GM18867 (cell line): ENCODE results near the gene CORT.
"Not testable (repeated sequence)": the region's sequence is repeated elsewhere in the genome, so short reads cannot be mapped to it uniquely, and the experiment has no call there.

Source experiments
- ATAC-seq: cut with Tn5 transposase; IDR thresholded peaks from one replicate; pipeline ENCODE4 v1.9.1; 2021; ENCODE audit warnings: mild to moderate bottlenecking, moderate library complexity; ENCODE audit not compliant: unreplicated experiment

Gene CORT

DNA sequence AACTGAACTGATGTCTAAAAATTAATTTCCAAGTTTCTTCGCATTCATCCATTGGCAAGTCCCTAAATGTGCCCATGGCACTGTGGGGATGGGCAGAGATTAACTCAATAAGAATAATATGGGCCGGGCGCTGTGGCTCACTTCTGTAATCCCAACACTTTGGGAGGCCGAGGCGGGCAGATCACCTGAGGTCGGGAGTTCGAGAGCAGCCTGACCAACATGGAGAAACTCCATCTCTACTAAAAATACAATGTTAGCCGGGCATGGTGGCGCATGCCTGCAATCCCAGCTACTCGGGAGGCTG, 24.4 kb downstream of the CORT start:
- ATAC-seq: not testable (repeated sequence)

DNA sequence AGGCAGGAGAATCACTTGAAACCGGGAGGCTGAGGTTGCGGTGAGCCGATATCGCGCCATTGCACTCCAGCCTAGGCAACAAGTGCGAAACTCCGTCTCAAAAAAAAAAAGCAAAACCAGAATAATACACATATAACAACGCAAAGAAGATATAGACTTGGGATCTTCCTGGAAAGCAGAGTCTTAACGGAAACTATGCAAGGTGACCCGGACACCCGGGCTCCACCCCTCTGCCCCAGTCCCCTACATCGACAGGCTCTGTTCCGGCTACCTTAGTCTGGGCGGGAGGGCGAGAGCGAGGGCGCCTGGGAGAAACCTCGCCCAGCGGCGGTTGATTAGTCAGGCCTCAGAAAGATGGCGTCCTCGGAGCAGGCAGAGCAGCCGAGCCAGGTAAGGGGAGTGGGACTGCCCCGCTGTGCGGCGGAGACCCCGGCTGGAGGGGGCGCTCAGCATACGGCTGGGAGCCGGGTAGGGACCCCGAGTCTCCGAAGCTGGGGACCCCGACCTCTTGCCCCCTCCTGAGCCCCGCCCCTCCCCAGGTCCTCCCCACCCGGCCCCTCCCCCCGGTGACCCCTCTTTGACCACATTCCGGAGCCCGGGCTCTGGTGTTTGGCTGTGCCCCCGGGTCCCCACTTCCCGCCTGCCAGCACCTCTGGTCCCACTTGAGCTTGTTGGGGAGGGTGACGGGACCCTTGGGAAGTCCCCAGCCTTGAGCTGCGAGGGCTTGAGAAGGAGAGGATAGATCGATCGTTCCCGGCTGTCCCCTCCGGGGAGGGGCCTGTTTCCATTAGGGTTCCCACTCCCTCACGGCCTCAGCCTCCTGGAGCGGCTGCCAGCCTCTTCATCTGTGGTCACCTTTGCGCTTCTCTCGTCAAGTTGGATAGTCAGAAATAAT, 25.0 kb downstream of the CORT start, which contains the start of gene PEX14:
PEX14 (plus strand) TSS at position 338 of the 895 bp plus-strand sequence; CDS start at position 355, 17 bp downstream.
- ATAC-seq: peak; percentile 62

DNA sequence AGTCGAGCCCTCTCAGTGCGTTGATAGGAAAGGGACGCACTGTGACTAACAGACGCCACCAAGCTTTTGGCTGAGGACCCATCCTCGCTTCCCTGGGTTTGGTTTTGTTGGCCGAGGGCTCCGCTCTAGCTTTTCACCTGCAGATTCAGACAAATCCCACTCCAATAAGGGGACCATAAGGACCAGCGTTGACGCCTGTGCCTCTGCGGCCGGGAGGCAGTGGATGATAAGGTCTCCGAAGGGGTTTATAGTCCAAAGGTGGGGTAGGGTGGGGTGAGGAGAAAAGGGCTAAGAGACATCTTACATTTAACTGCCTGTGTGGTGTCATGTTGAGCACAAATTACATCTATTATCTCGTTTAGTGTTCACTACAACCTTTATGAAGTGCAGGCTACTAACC, 25.7 kb downstream of the CORT start:
- no peak for ATAC-seq

DNA sequence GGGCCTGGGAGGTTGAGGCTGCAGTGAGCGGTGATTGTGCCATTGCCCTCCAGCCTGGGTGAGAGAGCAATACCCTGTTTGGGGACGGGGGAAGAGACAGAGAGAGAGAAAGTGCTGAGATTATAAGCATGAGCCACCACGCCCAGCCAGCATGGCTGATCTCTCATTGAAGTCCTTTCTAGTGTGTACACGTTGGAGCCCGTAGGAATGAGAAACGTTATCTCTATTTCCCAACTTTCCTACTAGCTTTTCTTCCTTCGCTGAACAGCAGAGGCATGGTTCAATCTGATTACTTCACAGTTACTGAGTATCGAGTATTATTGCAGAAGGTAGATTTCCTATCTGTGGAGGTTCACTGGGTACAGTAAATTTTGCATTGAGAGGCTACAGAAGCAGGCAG, 29.5 kb downstream of the CORT start:
- ATAC-seq: no peak

DNA sequence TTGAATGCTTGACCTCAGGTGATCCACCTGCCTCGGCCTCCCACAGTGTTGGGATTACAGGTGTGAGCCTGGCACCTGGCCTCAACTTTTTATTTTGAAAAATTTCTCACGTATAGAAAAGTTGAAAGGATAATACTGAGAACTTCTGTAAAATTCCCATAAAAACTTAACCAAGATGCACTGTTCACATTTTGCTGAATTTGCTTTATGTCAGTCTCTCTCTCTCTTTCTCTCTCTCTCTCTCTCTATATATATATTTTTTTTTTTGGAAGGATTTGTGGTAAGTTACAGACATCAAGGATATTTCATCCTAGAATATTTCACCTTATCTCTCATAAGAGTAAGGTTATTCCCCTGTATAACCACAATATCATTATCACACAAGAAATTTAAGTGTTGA, 30.8 kb downstream of the CORT start:
- no peak for ATAC-seq

DNA sequence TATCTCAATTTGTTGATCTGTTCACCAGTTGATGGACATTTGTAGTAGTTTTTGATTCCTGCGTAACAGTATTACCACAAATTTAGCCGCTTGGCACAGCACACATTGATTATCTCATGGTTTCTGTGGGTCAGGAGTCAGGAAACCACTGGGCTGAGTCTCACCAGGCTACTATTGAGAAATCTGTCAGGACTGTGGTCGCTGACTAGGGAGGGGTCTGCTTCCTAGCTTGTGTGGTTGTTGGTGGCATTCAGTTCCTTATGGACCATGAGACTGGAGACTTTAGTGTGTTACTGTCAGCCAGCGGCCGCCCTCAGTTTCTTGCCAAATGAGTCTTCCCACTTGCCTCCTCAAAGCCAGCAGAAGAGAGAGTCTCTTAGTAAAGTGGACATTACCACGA, 34.7 kb downstream of the CORT start:
- ATAC-seq: no peak

DNA sequence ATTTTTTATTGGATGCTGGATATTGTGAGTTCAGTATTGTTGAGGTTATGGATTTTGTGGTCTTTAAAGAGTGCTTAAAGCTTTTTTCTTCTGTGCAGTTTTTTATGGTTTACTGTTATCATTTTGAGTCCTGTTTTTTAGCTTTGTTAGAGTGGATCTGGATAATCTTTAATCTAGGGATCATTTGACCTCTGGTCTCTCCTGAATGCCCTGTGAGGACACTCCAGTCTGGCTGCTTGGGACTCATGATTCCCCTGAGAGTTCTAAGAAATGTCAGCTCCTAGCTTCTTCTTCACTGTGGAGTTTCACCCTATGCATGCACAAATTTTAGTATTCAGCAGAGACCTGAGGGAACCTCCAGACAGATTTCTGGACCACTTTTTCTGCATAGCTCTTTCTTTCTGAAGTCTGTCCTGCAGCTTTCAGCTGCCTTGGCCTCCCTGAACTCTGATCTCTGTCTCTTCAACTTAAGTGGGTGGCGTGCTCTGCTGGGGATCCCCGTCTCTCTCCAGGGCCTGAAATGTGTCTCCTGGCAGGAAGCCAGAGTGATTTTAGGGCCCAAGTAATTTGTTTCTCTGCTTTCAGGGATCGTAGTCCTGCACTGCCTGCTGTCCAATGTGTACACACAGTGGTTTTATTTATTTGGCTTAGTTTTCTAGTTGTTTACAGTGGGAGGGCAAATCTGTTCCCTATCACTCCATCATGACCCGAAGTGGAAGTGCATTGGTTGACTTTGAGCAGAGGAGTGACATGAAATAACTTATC, 39.6 kb downstream of the CORT start:
- no peak for ATAC-seq

DNA sequence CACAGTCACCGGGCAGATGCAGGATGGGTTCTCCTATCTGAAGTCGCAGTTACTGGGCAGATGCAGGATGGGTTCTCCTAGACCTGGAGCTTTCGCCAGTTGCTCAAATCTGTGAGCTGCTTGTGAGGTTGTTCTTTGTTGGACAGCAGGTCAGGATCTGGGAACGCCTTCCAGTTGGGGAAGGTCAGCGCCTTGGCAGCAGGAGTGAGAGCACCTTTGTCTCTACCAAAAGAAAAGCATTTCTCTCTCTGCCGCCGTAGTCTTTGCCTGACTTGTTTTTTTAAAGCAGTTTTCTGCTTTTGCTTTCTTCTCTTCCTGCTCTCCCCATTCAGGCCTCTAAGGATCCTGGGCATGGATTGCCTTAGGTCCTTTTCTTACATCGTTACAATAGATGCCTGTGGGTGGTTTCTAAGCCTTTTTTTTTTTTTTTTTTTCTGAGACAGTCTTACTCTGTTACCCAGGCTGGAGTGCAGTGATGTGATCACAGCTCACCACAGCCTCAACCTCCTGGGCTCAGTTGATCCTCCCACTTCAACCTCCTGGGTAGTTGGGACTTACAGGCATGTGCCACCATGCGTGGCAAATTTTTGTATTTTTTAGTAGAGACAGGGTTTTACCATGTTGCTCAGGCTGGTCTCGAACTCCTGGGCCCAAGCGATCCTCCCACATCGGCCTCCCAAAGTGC, 40.6 kb downstream of the CORT start:
- no peak for ATAC-seq

DNA sequence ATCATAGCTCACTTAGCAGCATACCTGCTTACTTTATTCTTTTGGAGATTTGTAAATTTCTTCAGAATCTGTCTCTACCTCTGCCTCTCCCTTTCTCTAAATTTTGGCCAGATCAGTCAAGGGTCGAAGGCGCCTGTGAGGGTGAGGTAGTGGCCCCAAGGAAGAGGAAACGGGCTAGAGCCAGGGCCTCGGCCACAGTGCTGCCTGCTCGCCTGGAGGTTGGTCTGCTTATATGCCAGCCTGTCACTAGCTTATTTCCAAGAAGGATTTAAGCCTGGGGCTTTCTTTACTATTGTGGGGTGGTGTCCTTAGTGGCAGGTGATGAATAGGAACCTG, 44.6 kb downstream of the CORT start:
- ATAC-seq: no peak

DNA sequence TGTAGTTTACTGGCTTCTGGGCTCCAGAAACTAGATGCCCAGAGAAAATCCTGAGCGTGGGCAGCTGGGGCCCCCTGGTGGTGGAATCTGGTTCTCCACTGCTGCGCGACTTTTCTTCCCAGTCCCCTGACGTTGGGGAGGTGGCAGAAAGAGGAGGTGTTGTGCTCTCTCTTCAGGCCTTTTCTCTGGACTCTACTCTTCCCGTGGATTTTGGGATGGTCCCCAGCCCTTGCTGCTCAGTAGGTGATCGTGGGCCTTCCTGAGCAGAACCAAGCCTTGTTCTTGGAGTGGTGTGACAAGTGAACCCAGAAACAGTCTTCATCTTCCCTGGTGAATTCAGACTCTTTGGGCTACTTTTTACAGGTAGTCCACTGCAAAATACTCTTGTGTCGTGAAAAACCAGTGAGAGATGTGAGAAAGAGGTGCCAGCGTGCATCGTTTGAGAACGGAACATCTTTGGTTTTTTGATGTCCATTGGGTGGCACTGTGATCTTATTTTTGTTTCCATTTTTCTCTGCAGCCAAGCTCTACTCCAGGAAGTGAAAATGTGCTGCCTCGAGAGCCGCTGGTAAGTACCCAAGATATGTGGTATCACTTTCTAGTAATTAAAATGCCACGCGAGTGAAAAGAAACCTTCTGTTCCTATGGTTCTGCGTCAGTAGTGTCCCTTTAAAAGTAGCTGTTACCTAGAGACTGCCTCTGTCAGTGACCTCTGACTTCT, 45.1 kb downstream of the CORT start:
- peak; percentile 74 for ATAC-seq

DNA sequence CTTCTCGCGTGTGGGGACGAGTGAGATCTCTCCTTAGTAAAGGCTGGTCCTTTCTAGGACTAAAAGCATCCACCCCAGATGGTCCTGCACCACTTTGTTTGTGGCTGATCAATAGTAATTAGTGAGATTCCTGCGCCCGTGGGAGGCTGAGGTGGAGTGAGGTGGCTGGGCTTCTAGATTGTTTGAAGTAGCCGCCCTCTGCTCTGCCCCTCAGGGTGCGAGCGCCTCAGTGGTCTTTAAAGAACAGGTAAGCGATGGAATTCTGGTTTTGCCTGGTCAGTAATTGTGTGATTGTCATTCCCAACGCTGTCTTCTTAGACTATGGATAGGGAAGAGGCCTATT, 45.6 kb downstream of the CORT start:
- no peak for ATAC-seq

DNA sequence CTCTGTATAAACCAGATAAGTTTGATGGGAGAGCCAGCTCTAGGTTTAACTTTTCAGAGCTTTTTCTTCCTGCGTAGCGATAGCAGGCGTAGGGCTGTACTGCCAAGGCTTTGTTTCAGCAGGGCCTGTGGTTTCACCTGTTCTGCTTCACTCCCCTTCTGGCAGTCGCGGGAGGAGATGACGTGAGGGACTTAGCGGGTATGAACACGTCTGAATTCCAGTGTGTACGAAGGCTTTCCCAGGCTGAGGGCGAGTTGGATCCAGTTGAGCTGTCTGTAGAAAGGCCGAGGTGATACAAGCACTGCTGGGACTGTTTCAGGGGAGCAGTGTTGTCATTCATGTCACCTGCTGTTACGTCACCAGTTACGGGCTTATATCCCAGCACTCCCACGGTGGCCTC, 46.1 kb downstream of the CORT start:
- no peak for ATAC-seq

DNA sequence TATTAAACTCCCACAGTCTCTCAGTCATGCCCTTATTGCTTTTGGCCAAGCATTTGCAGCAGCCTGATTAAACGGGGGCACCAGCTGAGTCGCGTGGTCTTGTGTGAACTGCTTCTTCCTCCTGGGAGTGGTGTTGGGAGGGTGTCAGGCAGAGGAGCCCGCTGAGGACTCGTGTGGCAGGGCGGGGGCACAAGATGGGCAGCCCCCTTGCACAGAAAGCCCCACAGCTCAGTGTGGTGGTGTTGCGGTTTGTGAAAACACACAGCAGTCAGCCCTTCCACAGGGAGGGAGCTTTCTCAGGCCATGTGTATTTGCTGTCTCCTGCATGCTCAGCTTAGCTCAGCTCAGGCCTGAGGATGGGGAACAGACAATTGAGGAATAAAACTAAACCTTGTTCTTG, 47.3 kb downstream of the CORT start:
- no peak for ATAC-seq

DNA sequence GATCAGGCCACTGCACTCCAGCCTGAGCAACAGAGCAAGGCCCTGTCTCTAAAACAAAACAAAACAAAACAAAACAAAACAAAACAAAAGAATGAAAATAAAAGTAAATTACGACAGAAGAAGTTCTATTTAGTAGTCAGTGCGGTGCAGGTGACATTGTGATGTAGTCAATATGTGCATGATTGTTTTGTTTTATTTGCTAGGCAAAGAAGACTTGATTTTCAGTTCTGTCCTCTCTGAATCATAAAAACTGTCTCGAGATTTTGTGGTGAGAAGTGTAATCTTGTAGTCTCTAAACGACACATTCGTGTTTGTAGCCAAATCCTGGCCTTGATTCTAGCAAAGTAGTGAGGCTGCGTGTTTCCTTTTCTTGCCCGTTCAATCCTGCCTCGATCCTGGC, 48.4 kb downstream of the CORT start:
- ATAC-seq: no peak
